ENCODE measurements around the gene KRT78.

Gene KRT78

GRCh38 chr12:52867642-52868041 is 18.8 kb upstream of the KRT78 start:
- no peak for TF ChIP-seq CTCF (IDR thresholded peaks at IDR 0.05; ENCODE audit: insufficient read depth, missing control alignments)
- no peak for FAIRE-seq
- DNase-seq (ENCODE audit: insufficient read length, low spot score): no peak

- FAIRE-seq (no peak), DNase-seq (ENCODE audit: insufficient read length, low spot score) (no peak)
- no peak for TF ChIP-seq CTCF (IDR thresholded peaks at IDR 0.05; ENCODE audit: insufficient read depth, missing control alignments)
These were observed 18.4 kb upstream of the KRT78 start for GRCh38 chr12:52867152-52867551.

GRCh38 chr12:52865090-52865944 is 16.5 kb upstream of the KRT78 start:
- FAIRE-seq: no peak
- TF ChIP-seq CTCF (IDR thresholded peaks at IDR 0.05; ENCODE audit: insufficient read depth, missing control alignments): peak; percentile 76
- DNase-seq (ENCODE audit: insufficient read length, low spot score): no peak

- TF ChIP-seq CTCF (IDR thresholded peaks at IDR 0.05; ENCODE audit: insufficient read depth, missing control alignments): no peak
- DNase-seq (ENCODE audit: insufficient read length, low spot score): no peak
- FAIRE-seq: no peak
These were observed 13.2 kb upstream of the KRT78 start for GRCh38 chr12:52862023-52862422.

- no peak for FAIRE-seq
- no peak for TF ChIP-seq CTCF (IDR thresholded peaks at IDR 0.05; ENCODE audit: insufficient read depth, missing control alignments)
- DNase-seq (ENCODE audit: insufficient read length, low spot score): no peak
These were observed 12.7 kb upstream of the KRT78 start for GRCh38 chr12:52861511-52861910.

GRCh38 chr12:52860102-52860823 is 11.5 kb upstream of the KRT78 start:
- no peak for TF ChIP-seq CTCF (IDR thresholded peaks at IDR 0.05; ENCODE audit: insufficient read depth, missing control alignments)
- DNase-seq (ENCODE audit: insufficient read length, low spot score) (no peak), FAIRE-seq (no peak)

GRCh38 chr12:52857500-52857899 is 8.7 kb upstream of the KRT78 start:
- DNase-seq (ENCODE audit: insufficient read length, low spot score) (no peak), FAIRE-seq (no peak)
- TF ChIP-seq CTCF (IDR thresholded peaks at IDR 0.05; ENCODE audit: insufficient read depth, missing control alignments): no peak

All from D721Med (cell line).